Measurements from ENCODE around the gene RHOT2. TPM values are rescaled to one million over a fixed set of nuclear protein-coding genes. Genes with fewer than 3 reads are reported as not detected.

RHOT2 gene
- total and polyA plus RNA-seq, 9 of the 15 experiments (the other 6 are each of a cell fraction or from before 2014, with no cell fraction given), result 5.0 to 373 (median 112) TPM

- no peak for TF ChIP-seq MLLT1 (IDR thresholded peaks at IDR 0.05)
- TF ChIP-seq PBX2 (CRISPR knock-in tag; IDR thresholded peaks at IDR 0.05; ENCODE audit: low read depth), result no peak
- no peak for TF ChIP-seq PBX2 (tag; conservative IDR thresholded peaks at IDR 0.05; ENCODE audit: low read depth)
- no peak for TF ChIP-seq ZNF274 (IDR thresholded peaks at IDR 0.05; ENCODE audit: borderline replicate concordance, low read depth, low read length)
- peak; percentile 80; the same call in 1 of the 2 replicates for TF ChIP-seq MIER1 (IDR thresholded peaks at IDR 0.05; ENCODE audit: low read depth)
- TF ChIP-seq CCNT2 (IDR thresholded peaks at IDR 0.05; ENCODE audit: borderline replicate concordance, extremely low read depth, insufficient read length, low read depth, low read length), result no peak
- no peak for TF ChIP-seq NCOA2 (IDR thresholded peaks at IDR 0.05; ENCODE audit: partially characterized antibody in 2 of 2)
- no peak for TF ChIP-seq ZNF354B (CRISPR knock-in tag; IDR thresholded peaks at IDR 0.05)
These were observed 33.0 kb downstream of the RHOT2 start (continued) for GRCh38 chr16:700684-701584.

Data from K562 (cell line).